Left kidney (tissue), 2 donors: ENCODE data around the gene FTO. TPM values are rescaled to one million over a fixed set of nuclear protein-coding genes. Genes with fewer than 3 reads are reported as not detected.

Experiments used
- DNase-seq: peaks from one replicate; pipeline ENCODE4 v3.0.0-alpha.2; 2013
- polyA plus RNA-seq: library from polyadenylated mRNA; unstranded; fragments of 120-200 nt; gene quantifications from one replicate; pipeline ENCODE4 v1.2.1, GENCODE V29; 2013; ENCODE audit not compliant: insufficient read length

FTO gene
- polyA plus RNA-seq, 1 donor = 106 TPM

DNA sequence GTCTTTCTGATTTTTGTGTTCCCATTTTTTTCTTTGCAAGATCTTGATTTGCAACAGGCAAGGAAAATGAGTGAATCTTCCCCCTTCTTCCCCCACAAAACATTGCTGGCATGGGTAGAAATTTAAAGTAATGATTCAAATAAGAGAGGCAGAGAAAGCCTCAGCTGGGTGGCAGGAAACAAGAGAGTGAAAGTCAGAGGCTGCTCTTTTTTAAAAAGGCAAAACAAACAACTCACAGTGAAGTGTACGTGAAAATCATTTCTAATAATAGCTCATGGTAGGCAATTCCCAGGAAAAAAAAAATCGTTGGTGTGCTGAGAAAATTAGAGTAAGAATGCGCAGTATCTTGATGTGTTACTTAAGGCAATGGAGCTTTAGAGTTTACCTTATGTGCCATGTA lies 229.5 kb downstream of the FTO start:
- no peak for DNase-seq

DNA sequence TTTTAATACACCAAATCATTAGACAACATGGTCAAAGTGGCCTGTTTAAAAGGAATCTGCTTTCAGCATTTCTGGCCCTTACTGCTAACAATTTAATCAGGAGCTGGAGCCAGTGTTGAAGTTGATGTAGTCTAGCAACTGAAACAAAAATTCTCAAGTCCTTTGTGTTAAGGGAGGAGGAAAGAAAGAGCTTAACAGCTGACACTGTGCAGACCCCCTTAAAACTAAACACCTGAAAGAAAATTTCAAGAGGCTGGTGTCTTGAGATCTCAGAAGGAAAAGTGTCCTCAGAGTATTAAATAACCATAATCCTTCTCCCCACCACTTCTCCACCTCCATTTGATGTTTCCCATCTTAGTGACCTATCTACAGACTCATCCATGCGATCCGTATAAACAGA lies 232.1 kb downstream of the FTO start:
- no peak for DNase-seq

DNA sequence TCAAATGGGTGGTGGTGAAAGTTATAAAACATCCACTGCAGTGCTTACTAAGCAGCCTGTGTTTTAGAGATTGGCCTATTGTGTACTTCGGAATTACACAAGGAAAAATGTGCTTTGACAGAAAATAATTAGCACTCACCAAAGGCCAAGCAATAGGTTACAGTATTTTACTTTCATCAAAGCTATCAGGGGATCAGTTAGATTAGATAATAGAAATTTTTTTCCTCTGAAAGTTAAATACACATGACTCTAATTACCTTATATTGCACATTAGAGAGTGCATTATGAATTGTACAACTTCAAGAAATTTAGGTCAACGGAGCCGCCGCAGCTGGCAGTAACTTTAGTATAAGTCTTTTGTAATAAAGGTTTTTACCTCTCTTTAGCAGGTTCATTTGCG lies 232.6 kb downstream of the FTO start:
- no peak for DNase-seq

DNA sequence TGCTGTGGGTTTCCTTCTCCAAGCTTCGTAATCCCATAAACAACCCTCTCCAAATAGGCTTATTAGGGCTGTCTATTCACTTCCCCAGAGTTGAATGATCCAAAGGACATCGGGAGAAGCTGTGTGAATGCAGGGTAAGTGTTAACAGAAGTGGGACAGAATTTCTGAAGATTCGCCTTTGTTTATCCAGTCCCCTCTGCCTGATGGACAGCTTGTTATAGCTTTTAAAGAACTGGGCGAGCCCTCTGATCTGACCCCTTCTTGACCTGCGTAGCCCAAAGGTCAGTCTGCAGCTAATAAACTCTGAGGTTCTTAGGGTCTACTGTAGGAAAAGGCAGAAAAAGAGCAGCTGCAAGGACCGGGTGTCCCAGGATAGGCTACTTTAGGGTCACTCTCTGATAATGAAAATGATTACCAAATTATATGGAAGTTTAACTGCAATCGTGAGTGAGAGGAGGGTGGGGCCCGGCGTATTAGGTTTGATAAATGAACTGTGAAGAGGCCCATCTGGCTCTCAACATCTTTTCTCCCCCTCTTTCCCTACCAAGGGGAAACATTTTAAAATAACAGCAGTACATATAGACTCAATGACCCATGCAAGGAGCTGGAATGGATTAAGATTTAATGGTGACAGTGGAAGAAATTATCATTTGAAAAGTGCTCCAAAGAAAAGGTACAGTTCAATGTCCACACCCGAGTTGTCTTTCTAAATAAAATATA lies 233.4 kb downstream of the FTO start:
- no peak for DNase-seq

DNA sequence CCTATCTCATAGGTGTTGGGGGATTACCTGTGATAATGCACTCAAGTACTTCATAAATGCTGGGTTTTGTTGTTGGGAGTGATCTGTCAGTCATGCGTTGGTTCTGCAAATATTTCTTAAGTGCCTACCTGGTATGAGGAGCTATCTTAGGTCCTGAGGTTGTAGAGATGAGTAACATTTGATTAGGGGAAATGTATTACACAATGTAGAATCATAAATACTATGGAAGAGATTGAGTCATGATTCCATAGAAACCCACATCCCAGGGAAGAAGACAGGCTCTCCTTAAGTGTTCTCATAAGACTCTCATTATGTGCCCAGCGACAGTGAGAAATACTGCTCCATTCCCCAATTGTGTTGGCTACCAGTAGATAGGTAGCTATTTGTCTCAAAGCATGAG lies 240.1 kb downstream of the FTO start:
- no peak for DNase-seq

DNA sequence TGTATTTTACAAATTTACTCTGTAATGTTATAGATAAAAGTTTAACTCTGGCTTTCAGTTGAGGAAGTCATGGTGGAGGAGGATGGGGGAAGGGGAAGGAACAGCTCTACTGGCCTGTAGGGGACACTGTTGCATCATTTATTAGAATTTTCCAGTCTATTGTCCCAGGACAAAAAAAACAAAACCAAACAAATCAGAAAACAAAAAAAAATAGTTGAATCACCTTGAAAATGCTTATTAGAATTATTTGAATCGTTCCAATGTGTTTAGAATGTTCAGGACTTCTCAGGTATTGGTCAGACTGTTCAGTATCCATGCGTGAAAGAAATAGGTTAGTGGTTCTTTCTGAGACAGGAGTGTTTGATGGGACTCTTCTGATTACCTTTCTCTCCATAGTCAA lies 242.0 kb downstream of the FTO start:
- DNase-seq = peak; percentile 42

DNA sequence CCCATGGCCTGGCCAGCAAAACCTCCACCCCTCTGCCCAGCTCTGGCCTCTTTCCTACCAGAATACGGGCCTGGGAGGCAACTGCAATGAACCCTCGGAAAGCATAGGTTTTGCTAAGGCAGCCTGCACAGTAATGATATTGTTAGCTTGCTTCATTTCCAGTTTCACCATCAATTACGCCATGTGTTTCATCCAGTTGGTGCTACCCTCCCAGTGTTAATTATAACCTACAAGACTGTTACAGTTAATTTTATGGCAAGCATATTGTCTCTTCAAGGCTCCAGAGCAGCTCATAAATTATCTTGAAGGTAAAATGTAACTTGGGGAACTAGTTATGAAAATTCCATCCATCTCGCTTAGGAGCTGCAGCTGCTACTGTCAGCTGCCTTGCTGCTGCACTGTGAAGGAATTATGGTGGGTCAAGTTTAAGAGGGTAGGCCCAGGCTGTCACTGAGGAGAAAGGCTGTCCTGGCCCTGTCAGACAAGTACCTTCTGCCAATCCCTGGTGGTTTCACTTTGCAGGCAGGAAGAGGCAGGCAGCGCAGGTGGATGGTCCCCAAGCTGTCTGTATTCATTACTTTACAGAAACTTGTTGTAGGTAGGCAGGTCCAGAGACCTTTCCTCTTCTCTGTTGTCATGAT lies 242.9 kb downstream of the FTO start:
- DNase-seq = no peak

DNA sequence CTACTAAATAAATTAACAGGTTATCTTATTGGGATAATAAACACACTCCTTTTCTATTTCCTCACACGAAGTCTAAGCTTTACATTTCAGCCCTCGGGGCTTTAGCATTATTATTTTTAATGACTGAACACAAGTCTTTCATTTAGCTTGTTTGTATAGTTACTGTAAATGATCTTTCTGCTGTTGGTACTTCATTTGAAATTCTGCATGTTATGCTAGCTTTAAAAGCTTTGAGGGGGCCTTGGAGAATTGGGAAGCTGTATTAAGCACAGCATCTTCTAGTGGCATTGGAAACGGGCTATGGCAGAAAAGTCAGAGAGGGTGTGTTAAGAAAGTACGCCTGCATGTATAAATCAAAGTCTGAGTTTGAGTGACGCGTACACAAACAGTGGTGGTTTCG lies 243.7 kb downstream of the FTO start:
- no peak for DNase-seq

DNA sequence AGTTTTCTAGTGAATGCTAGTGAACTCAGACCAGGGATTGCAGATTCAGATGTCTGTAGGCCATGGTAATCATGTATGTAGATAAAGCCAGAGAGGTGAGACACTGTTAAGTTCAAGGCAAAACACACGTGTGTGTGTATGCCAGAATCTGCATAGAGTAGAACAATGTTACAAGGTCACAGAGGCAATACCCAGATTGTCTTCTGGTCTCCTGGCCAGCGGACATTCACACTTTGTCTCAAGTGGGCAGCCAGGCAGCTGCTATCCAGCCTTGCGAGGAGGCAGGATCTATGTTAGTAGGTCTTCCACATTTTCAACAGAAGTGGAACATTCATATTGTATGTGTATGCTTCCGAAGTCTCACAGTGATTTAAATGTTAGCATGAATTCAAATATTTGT lies 244.4 kb downstream of the FTO start:
- no peak for DNase-seq

DNA sequence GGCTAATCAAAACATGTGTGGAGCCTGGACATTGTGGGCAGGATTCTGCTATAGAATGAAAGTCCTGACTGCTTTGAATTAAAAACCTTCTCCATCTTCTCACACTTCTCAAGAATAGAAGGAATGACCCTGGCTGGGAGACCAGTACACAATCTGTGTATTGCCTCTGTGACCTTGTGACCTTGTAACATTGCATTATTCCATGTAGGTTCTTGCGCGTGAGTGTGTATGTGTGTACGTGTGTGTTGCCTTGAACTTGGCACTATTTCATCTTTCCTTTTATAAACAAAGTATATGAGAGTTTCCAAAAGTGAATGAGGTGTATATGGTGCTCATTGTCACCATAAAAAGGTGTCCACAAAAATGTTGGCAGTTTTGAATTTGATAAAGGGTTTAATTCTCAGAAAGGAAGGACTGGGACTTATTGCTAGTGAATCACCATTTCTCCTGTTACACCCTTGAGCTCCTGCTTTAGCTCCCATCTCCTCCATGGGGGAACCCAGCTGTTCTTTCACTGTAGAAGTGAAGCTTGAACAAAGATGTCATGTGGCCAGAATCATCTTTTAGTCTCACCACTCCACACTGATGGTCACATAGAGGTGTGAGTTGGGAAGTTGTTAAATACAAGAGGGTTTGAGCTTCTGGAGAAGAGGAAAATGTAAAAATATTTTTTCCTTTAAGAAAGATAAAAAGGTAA lies 244.9 kb downstream of the FTO start:
- DNase-seq = no peak

DNA sequence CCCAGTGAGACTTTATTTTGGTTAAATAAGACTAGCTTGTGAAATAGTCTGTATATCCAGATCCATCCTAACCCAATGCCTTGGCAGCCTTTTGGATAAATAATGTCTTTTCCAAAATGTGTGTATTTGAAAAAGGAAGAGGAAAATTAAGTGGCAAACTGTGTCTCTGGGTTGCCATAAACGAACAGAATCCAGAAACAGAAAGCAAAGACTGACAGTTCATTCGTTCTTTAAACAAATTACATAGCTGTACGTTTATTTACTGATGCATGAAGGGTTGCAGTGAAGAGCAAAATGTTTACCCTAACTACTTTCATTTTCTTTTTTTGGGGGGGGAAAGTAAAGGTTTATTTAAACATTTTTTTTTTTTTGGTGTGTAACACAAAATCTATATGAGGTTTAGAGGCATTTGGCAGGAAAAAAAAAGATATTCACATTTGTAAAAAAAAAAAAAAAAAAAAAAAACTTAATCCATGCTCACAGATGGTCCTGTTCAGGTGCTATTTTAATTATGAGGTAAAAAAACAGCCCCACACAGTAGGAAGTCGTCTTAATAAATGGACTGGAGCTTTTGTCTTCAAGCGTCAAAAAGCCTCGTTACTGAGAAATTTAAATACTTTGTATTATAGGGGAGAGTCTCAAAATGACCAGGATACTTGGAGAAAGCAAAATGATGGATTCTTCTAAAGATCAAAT lies 245.9 kb downstream of the FTO start:
- DNase-seq = no peak

DNA sequence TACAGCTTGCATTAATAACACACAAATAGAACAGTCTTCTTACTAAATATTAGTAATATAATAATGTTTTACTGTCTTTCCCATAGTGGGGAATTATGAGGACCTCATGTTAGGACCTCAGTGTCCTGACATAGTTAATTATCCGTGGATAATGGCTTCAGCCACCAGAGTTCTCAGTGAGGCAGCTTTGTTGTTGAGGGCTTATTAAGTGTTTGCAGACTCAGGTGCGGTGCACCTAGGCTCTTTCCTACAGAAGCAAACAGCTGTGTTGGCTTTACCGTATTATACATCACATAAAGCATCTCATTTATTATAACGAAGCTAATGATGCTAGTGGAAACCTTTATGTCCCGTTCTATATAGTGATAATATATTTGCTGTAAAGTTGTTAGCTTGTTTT lies 246.7 kb downstream of the FTO start:
- no peak for DNase-seq

DNA sequence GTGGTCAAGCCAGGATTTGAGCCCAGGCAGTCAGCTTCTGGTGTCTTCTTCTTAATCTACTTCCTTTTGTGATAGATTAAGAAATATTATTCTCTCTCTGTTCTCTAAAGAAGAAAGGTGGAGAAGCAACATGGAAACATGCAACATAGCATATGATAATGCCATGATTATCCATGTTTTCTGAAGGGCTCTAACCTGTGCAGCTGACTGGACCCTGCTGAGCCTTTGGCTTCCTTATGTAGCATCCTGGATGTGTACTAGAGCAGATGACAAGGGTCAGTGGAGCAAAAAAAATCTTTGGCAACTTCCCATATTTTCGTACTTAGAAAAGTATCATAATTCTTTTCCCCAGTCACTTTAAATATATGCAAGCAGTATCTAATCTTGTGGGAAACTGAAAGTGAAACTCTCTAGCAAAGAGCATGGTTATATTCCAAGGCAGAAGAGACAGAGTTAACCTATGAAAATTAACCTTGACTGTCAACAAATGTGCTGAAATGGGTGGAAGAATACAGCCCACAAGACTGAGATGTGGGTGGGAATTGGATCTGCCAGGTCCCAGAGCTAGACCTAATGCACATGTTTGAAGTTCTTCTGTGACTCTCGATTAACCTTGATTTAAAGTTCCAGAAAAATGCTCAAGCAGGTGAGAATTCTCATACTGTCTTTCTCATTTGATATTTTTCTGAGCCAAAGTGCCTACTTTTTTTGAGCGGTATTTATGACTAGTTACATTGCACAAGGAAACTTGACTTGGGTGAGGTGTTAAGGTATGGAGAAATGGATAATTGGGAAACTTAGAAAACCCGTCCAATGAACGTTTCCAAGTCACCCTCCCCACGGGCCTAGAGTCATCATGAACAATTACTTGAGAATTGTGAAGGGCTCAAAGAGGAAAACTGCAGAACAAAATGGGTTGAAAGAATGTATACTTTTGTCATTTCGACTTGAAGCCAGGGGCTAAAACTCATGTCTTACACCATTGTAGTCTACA lies 248.6 kb downstream of the FTO start:
- DNase-seq = no peak

DNA sequence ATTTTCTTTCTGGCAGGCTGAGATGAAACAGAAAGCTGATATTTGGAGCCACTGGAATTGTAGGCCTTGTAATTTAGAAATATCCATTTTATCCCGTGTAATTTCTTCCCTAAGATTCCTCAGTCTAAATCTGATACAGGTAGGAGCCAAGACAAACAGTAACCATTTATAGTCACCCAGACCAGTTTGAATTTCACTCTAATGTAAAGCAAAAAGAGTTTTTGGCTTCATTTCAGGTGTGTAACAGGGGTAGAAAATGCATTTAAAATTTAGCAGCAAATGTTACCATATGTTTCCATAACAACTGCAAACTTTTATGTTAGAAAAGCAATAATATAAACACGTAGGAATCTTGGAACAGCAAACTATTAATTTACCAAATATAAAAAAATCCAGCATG lies 249.4 kb downstream of the FTO start:
- no peak for DNase-seq

DNA sequence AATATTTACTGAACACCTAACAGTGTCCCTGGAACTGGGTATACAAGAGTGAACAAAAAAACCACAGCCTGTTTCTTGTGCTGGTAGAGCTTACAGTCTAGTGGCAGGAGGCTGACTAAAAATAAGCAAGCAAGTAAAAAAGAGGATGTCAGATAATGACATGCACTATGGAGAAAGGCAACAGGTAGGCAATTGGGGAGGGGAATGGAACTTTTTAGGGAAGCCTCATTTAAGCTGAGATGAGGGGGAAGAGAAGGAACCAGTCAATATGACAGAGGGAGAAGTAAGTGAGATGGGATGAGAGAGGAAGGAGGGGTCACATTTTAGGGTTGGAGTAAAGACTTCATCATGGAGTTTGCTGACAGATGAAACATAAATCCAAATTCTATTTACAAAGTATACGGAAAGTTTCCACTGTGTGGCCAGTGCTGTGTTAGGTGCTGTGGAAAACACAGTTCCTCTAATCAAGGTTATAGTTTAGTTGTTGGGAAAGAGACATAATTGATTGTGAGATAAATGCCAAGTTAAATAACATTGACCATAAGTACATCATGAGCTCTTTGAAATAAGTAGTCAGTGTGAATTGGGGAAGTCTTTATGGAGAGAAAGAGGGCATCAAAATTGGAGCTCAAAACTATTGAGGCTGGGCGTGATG lies 251.4 kb downstream of the FTO start:
- DNase-seq = no peak

DNA sequence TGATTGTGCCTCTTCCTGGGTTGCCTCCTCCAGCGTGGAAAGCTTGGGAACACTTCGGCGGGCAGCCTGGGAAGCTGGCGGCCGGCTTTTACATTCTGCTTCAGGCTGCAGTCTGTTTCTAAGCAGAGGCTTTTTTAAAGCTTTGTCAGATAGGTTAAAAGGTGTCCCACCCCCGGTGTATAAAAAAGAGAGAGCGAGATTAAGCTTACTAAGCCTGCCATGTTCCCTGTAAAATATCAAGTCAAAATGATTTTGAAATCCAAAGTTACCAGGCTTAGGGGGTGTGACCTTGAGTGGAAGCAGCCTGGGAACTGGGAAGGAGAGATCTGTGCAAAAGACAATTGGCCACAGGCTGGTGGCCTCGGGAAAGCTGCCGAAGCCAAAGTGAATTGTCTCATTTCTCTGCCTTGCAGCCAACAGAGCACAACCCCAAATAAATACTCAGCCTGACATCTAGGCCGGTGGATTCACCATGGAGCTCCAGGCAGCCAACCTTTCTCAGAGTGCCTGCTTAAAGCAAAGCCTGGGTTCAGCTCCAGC lies 254.5 kb downstream of the FTO start:
- no peak for DNase-seq

DNA sequence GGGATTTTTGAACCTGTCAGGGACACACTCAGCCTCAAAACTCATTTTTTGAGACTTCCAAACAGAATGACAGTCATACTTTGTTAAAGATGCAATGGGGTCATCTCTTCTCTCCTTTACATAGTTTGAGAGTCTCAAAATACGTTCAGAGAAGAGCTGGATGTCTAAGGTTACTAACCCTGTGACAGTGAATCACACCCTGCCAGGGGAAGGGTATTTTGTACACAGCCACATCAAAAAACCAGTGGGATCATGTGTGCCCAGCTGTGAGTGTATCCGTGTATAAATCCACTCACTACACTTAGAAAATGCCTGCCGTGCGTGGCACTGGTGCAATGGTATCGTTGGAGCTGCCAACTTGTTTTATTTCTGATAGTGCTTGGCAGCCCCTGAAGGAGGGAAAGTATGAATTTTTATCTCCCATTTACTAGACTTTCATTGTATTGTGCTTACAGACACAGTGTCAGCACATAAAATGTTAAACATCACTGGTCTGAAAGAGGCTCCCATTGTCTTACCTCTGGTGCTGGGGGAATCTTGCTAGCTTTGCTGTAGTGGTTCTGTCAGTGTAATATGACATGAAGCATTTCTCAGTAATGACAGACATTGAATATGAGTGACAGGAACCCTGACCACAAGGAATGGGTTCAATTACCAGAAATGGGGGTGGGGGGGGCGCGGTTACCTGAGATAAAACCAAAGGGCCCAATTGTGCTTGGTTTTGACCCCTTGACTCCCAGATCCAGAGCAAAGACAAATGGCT lies 256.3 kb downstream of the FTO start:
- no peak for DNase-seq

DNA sequence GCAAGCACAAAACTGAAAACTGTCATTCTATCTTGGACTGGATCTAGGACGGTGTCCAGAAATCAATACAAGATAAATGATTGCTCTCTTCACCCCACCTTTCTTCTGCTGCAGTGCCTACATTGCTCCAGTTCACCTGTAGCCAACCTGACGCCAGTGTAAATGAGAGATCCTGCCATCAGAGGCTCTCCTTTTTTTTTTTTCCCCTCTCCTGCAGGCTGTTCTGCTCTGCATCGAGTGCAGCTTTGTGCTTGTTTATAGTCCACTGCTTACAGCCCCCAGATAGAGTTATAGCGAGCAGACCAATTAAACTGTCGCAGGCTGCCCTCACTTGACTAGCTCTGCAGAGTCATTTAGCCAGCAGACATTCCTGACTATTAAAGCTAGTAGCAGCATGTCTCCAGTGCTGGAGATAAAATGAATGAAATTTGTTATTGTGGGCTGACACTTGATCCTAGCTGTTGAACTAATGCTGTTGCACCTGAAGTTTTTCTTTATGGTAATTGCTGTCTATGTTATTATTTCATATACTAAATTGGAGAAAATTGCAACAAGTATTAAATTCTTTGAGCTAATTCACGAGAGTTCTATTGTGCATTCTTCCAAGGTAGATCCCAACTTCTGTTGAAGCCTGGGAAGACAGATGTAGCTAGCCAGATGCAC lies 257.1 kb downstream of the FTO start:
- peak; percentile 76 for DNase-seq

DNA sequence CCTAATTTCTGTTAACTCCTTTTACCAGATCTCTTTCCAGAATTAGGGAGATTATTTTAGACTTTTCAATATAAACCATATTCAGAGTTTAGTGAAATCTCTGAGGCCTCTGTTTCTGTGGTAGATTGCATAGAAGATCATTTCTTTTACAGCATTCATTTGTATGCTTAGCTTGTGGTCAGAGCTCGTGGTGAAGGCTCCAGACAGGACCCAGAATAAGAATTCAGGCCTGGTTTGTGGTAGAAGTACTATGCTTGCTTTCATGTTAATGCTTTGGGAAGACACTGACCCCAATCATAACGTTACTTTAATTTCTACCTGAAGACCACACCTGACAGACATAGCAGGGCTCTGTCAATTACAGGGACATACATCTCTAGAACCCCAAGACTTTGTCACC lies 258.1 kb downstream of the FTO start:
- DNase-seq = no peak
